Lower leg skin (tissue), 4 donors: Measurements from ENCODE around the gene MBD3L2. TPM values are rescaled to one million over a fixed set of nuclear protein-coding genes. Genes with fewer than 3 reads are reported as not detected.

Experiments
- DNase-seq, 2 donors: peaks; one replicate each; pipeline ENCODE4 v3.0.0-alpha.2; 2019; ENCODE audit warnings: low spot score in 2 of 2
- H3K4me3 ChIP-seq: fragments of 200-600 bp; sonication (generic); 2 replicates; pipeline ENCODE4 v1.5.1; 2017; ENCODE audit warnings: mild to moderate bottlenecking, low read depth; ENCODE audit not compliant: poor library complexity, severe bottlenecking
- CTCF ChIP-seq, 3 donors: fragments of 450-650 bp; IDR thresholded peaks; one replicate each; pipeline ENCODE4 v1.5.1; 2016; ENCODE audit warnings: antibody characterized with exemption in 3 of 3, mild to moderate bottlenecking in 3 of 3, moderate library complexity in 2 of 3
- POLR2A ChIP-seq, 2 donors: fragments of 450-650 bp; IDR thresholded peaks; one replicate each; pipeline ENCODE4 v1.6.1; 2016 to 2017; ENCODE audit warnings: antibody characterized with exemption in 2 of 2, mild to moderate bottlenecking in 1 of 2, moderate library complexity in 1 of 2
- WGBS, 2 donors: methylation state at CpG; one replicate each; pipeline ENCODE4 v1.1.5; 2018; 5-methylcytosine and 5-hydroxymethylcytosine counted together
- intact Hi-C: fragments of 100-400 bp; cut with DNase I; formaldehyde crosslinking; loops from one replicate; pipeline ENCODE4 v1.15.0; 2023; ENCODE audit warnings: low total_unique reads
- total RNA-seq, 4 donors: library from RNA; depleted of rRNA; stranded (reverse); fragments of >200 nt; gene quantifications; one replicate each; pipeline ENCODE4 v1.1.0, GENCODE V29; 2016

Gene MBD3L2
- total RNA-seq, 4 donors from 2014 or later, result not detected

DNA sequence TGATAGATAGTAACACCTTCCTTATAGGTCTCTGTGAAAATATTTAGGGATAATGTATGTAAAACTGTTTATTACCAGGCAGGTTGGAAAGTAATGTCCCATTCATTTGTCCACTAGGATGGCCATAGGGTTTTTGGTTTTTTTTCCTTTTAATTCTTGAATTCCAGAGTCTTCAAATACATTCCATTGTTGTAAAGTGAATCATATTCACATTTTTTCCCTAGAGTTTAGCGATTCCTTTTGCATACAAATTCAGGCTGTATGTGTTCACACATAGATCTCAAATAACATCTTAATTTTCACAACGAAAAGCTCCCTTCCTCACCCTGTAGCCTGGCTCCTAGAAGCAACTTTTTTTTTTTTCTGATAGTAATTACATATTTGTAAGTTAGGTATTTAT lies 18.6 kb downstream of the MBD3L2 start:
- H3K4me3 ChIP-seq, result no peak overlapping the region
- WGBS, 2 donors, result 64 to 74% methylated on average over 2 of the region's 2 CpGs
- intact Hi-C loops, result no loop called here
- DNase-seq, result no peak
- TF ChIP-seq POLR2A (IDR thresholded peaks at IDR 0.05), result no peak
- TF ChIP-seq CTCF (IDR thresholded peaks at IDR 0.05), result no peak

DNA sequence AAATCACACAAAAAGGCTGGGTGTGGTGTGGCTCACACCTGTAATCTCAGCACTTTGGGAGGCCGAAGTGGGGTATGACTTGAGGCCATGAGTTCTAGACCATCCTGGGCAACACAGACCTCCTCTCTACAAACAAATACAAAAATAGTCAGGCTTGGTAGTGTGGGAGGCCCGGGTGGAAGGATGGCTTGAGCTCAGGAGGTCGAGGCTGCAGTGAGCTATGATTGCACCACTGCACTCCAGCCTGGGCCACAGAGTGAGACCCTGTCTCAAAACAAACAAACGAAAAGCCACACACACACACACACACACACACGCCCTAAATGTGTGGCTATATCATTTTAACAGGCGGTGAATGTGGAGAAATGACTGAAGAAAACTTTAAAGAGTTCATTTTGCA lies 19.5 kb downstream of the MBD3L2 start:
- no peak for TF ChIP-seq CTCF (IDR thresholded peaks at IDR 0.05)
- TF ChIP-seq POLR2A (IDR thresholded peaks at IDR 0.05), result no peak
- intact Hi-C loops, result no loop called here
- no peak overlapping the region for H3K4me3 ChIP-seq
- no peak for DNase-seq
- 84 to 85% methylated on average over 6 of the region's 6 CpGs for WGBS, 2 donors

DNA sequence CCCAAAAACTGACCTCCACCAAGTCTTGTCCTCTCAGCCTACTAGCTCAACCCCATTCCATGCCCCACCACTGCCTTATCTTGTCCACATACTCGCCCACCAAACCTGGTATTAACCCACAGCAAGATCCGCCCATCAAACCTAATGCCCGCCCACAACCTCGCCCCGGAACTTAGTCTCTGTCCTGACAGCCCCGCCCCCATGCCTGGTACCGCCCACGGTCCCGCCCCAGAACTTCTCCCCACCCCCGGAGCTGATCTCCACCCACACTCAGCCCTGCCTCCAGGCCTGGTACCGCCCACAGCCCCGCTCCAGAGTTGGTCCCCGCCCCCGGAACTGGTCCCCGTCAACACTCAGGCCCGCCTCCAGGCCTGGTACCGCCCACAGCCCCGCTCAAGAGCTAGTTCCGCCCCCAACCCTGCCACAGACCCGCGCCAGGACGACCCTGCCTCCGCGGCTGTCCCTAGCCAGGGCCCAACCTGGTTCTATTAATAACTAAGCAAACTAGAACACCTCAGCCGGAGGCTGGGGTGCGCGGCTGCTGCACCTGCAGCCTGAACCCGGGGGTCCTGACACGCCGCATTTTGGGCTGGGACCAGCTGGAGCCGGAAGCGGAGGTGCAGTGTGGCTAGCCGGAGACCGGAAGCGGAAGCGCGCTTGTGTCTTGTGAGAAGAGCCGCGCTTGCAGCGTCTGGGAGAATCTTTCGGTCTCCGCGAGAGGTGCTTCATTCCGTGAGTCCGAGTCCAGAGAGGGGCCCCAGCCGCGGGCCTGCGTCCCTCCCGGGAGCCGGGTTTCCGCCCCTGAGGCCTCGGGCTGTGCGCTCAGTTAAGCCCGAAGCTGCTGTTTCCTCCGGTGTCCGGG lies 20.2 kb downstream of the MBD3L2 start, which contains the start of gene ZNF557:
ZNF557 (plus strand) TSS at position 662 of the 862 bp plus-strand sequence. CDS start 5,372 bp downstream, outside the sequence.
- H3K4me3 ChIP-seq, result peak within 1 kb of the TSS; percentile 94
- TF ChIP-seq CTCF (IDR thresholded peaks at IDR 0.05) (no peak), POLR2A (IDR thresholded peaks at IDR 0.05) (no peak)
- DNase-seq, result peak; percentile 98 to 100
- WGBS, 2 donors, result 1 to 2% methylated on average over 32 to 37 of the region's 56 CpGs
- intact Hi-C loops, result no loop called here

GRCh38 chr19:7069904-7070226 lies 20.7 kb downstream of the MBD3L2 start:
- intact Hi-C loops, result no loop called here
- 0% methylated on average over 12 of the region's 12 CpGs for WGBS, 2 donors

DNA sequence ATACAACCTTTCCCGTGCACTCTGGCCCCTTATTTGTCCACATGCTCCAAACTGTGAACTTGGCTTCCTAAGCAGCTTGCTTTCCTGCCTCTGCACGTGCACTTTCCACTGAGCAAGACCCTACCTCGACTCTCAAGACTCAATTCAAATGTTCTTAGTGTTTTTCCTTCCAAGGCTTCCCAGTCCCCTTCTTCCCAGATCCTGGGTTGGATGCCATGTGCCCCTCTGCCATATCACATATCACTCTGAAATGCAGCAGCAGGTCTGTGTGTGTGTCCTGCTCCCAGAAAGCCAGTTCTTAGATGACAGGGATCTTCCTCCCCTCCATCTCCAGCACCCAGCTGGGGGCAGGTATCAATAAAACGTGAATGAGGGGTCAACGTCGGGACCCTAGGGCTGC lies 23.4 kb downstream of the MBD3L2 start:
- H3K4me3 ChIP-seq, result no peak overlapping the region
- no peak for DNase-seq
- 80 to 97% methylated on average over 6 of the region's 6 CpGs for WGBS, 2 donors
- intact Hi-C loops, result no loop called here
- TF ChIP-seq CTCF (IDR thresholded peaks at IDR 0.05) (no peak), POLR2A (IDR thresholded peaks at IDR 0.05) (no peak)

More at GRCh38 chr19:7069904-7070226, 20.7 kb downstream of the MBD3L2 start:
- no peak for DNase-seq
- TF ChIP-seq POLR2A (IDR thresholded peaks at IDR 0.05) (no peak), CTCF (IDR thresholded peaks at IDR 0.05) (no peak)
- H3K4me3 ChIP-seq, result peak overlapping the region; percentile 94
